Measurements from ENCODE around the gene FAM210B. TPM values are rescaled to one million over a fixed set of nuclear protein-coding genes. Genes with fewer than 3 reads are reported as not detected.

FAM210B gene
- polyA plus RNA-seq, 3 donors, result 43.1 to 45.3 (median 44.7) TPM

Other genes with a start within 250 kb of the FAM210B start
- gene MC3R, start 110.2 kb upstream of the FAM210B start, polyA plus RNA-seq (ENCODE audit: insufficient read length in 3 of 3), result not detected
- gene AURKA, start 33.2 kb downstream of the FAM210B start, polyA plus RNA-seq (ENCODE audit: insufficient read length in 3 of 3), result 10 to 100 TPM; 15.6 to 16.9 (median 16.6) TPM
- 10 to 100 TPM; 45.1 to 49.0 (median 48.4) TPM for gene CSTF1, start 33.7 kb downstream of the FAM210B start, polyA plus RNA-seq (ENCODE audit: insufficient read length in 3 of 3)
- 1 to 10 TPM; 2.8 to 3.6 (median 3.6) TPM for gene CASS4, start 53.3 kb downstream of the FAM210B start, polyA plus RNA-seq (ENCODE audit: insufficient read length in 3 of 3)
- gene RTF2, start 109.7 kb downstream of the FAM210B start, polyA plus RNA-seq (ENCODE audit: insufficient read length in 3 of 3), result 100 to 1,000 TPM; 127 to 137 (median 127) TPM
- under 1 TPM in 2 of 3 donors, not detected in 1; 0.30 to 0.71 TPM for gene FAM209A, start 165.8 kb downstream of the FAM210B start, polyA plus RNA-seq (ENCODE audit: insufficient read length in 3 of 3)
- gene FAM209B, start 174.3 kb downstream of the FAM210B start, polyA plus RNA-seq (ENCODE audit: insufficient read length in 3 of 3), result under 1 TPM in 1 of 3 donors, not detected in 2; 0.24 TPM